K562 (cell line): ENCODE data around the gene GP1BB. TPM values are rescaled to one million over a fixed set of nuclear protein-coding genes. Genes with fewer than 3 reads are reported as not detected.

Source experiments
- CHD7 ChIP-seq: fragments of 200-600 bp; sonication (generic); IDR thresholded peaks from one replicate; pipeline ENCODE4 v1.6.1; 2012; ENCODE audit warnings: mild to moderate bottlenecking, low read depth, low read length, inconsistent platforms
- CTCF ChIP-seq, 3 experiments: IDR thresholded peaks in 2 of 3; conservative IDR thresholded peaks in 1 of 3; 2 replicates each; pipeline ENCODE4 v1.5.1; 2011 to 2012; ENCODE audit warnings: low read length in 3 of 3, mild to moderate bottlenecking in 3 of 3, control low read depth in 2 of 3, improper control_type of control experiment in 1 of 3, inconsistent platforms in 1 of 3, low read depth in 1 of 3, mixed read lengths in 1 of 3, moderate library complexity in 1 of 3; ENCODE audit not compliant: insufficient read depth in 2 of 3
- HMGN3 ChIP-seq: IDR thresholded peaks from 2 replicates; pipeline ENCODE4 v1.6.1; 2011; ENCODE audit warnings: borderline replicate concordance, low read depth, mild to moderate bottlenecking, mixed read lengths, low read length; ENCODE audit not compliant: insufficient read length; ENCODE audit errors: extremely low read depth
- KDM2B ChIP-seq: fragments of 250-450 bp; sonication (Bioruptor Pico); IDR thresholded peaks from 2 replicates; pipeline ENCODE4 v1.8.0; 2021; ENCODE audit warnings: mild to moderate bottlenecking, moderate library complexity
- LARP7 ChIP-seq: fragments of 450-650 bp; IDR thresholded peaks from 2 replicates; pipeline ENCODE4 v1.6.1; 2016
- MAFK ChIP-seq: IDR thresholded peaks from 2 replicates; pipeline ENCODE4 v1.6.1; 2011; ENCODE audit warnings: low read length, improper control_type of control experiment
- MITF ChIP-seq: IDR thresholded peaks from 2 replicates; pipeline ENCODE4 v1.6.1; 2014; ENCODE audit warnings: antibody characterized with exemption
- RUNX1 ChIP-seq: sonication (generic); IDR thresholded peaks from 2 replicates; pipeline ENCODE4 v1.6.1; 2016; ENCODE audit warnings: antibody characterized with exemption, low read depth
- ZC3H11A ChIP-seq: IDR thresholded peaks from 2 replicates; pipeline ENCODE4 v1.6.1; 2012; ENCODE audit warnings: low read depth, low read length, improper control_type of control experiment
- ZNF197 ChIP-seq: fragments of 200-800 bp; sonication (Bioruptor generic); IDR thresholded peaks from 2 replicates; pipeline ENCODE4 v1.6.1; 2016; ENCODE audit warnings: low read depth, missing genetic modification characterization, missing compliant biosample characterization
- ZNF24 ChIP-seq: fragments of 450-650 bp; IDR thresholded peaks from 2 replicates; pipeline ENCODE4 v1.6.1; 2016
- ZNF766 ChIP-seq: fragments of 200-800 bp; sonication (Bioruptor generic); conservative IDR thresholded peaks from 2 replicates; pipeline ENCODE4 v1.6.1; 2016; ENCODE audit warnings: missing genetic modification characterization, missing compliant biosample characterization
- polyA plus RNA-seq, 8 experiments: library from polyadenylated mRNA; depleted of rRNA in 4 of 8; stranded (reverse) in 5 of 8; unstranded in 3 of 8; fragments of >200 nt; fragmentation: Nextera tagmentation in 2 of 8; fragmentation: Illumina TruSeq in 1 of 8; extraction: Ambion mirVana in 2 of 8; extraction: Trizol in 1 of 8; gene quantifications; 2 replicates each; pipeline versions ENCODE4 v1.2.1 to v1.2.3, GENCODE V29; 2011 to 2014; ENCODE audit warnings: inconsistent platforms in 1 of 8, missing spikeins in 1 of 8
- total RNA-seq, 7 experiments: library from RNA; depleted of rRNA in 6 of 7; stranded (reverse); fragments of >200 nt in 6 of 7; fragmentation: Illumina TruSeq in 2 of 7; extraction: Trizol in 2 of 7; gene quantifications; 2 replicates each; pipeline versions ENCODE4 v1.2.1 to v1.2.3, GENCODE V29; 2011 to 2021; ENCODE audit warnings: low replicate concordance in 1 of 7

Gene GP1BB
- total and polyA plus RNA-seq, 9 of the 15 experiments (the other 6 are each of a cell fraction or from before 2014, with no cell fraction given): 0.69 to 162 (median 2.8) TPM

GRCh38 chr22:19722178-19722981 is 959 bp upstream of the GP1BB start (continued):
- TF ChIP-seq ZNF766 (CRISPR knock-in tag): no peak
- TF ChIP-seq ZNF197: no peak
- 0 out of 2 replicates have a peak, but pooled peaks have one; percentile 34 for TF ChIP-seq ZC3H11A
- peak; percentile 95 for TF ChIP-seq KDM2B (CRISPR knock-in tag)
- no peak for TF ChIP-seq MAFK
- TF ChIP-seq HMGN3: no peak
- TF ChIP-seq RUNX1: no peak
- TF ChIP-seq MITF: no peak
- peak; percentile 65 for TF ChIP-seq CHD7
- no peak; a peak in 2 of 6 replicates for TF ChIP-seq CTCF (IDR thresholded peaks at IDR 0.05 in 2 of 3, conservative IDR thresholded peaks at IDR 0.05 in 1 of 3; ENCODE audit: insufficient read depth in 2 of 3, low read depth in 1 of 3, low read length in 3 of 3)
- TF ChIP-seq ZNF24: no peak
- TF ChIP-seq LARP7: no peak
